H1 (cell line): Measurements from ENCODE around the gene SNRNP200. TPM values are rescaled to one million over a fixed set of nuclear protein-coding genes. Genes with fewer than 3 reads are reported as not detected.

Experiments used
- CTCF ChIA-PET: fragments of 300-600 bp; sonication (Branson Sonifier 250); formaldehyde crosslinking; loops from one replicate; lab custom pipeline; 2021; ENCODE audit not compliant: partially characterized antibody; lab: Charles Lee
- POLR2A ChIA-PET: fragments of 300-600 bp; sonication (Branson Sonifier 250); formaldehyde crosslinking; loops from one replicate; lab custom pipeline; 2021; ENCODE audit warnings: inconsistent platforms; ENCODE audit not compliant: partially characterized antibody; lab: Charles Lee
- DNase-seq, 2 experiments: peaks; one replicate each; pipeline versions ENCODE4 v3.0.0 to v3.0.0-alpha.2; 2010 to 2022; ENCODE audit warnings: low spot score in 2 of 2, low read depth in 1 of 2, mixed read lengths in 1 of 2
- FAIRE-seq: peaks from 2 replicates; lab custom pipeline; 2011; peaks lifted over from hg19 to GRCh38; lab: Jason Lieb, UNC
- H2AFZ ChIP-seq: 2 replicates; pipeline ENCODE4 v1.8.1; 2012; ENCODE audit warnings: low read length, inconsistent platforms
- H2AK5ac ChIP-seq: 2 replicates; pipeline ENCODE4 v1.6.1; 2013; ENCODE audit warnings: low read depth, low read length
- H2BK120ac ChIP-seq: replicated peaks from 2 replicates; pipeline ENCODE3; 2013; ENCODE audit warnings: low read depth, low read length, inconsistent platforms
- H2BK12ac ChIP-seq: 2 replicates; pipeline ENCODE4 v1.6.1; 2013; ENCODE audit warnings: low read depth, low read length
- H2BK15ac ChIP-seq: 2 replicates; pipeline ENCODE4 v1.6.1; 2013; ENCODE audit warnings: low read length
- H2BK20ac ChIP-seq: 2 replicates; pipeline ENCODE4 v1.6.1; 2013; ENCODE audit warnings: low read length
- H2BK5ac ChIP-seq: 2 replicates; pipeline ENCODE4 v1.6.1; 2013; ENCODE audit warnings: low read depth, low read length
- H3K14ac ChIP-seq: 2 replicates; pipeline ENCODE4 v1.6.1; 2013; ENCODE audit warnings: inconsistent platforms; ENCODE audit not compliant: insufficient read length
- H3K18ac ChIP-seq: 2 replicates; pipeline ENCODE4 v1.6.1; 2013; ENCODE audit warnings: low read length; ENCODE audit errors: extremely low read depth
- H3K23ac ChIP-seq: 2 replicates; pipeline ENCODE4 v1.6.1; 2013; ENCODE audit warnings: inconsistent platforms; ENCODE audit not compliant: insufficient read length
- H3K23me2 ChIP-seq: 2 replicates; pipeline ENCODE4 v1.6.1; 2013; ENCODE audit warnings: low read depth, low read length
- H3K27ac ChIP-seq: 2 replicates; pipeline ENCODE4 v1.6.1; 2011; ENCODE audit warnings: low read depth, low read length, inconsistent platforms
- H3K27me3 ChIP-seq, 4 experiments: replicated peaks in 1 of 4; 1 replicate in 1 of 4; 2 replicates in 3 of 4; pipeline versions ENCODE4 v1.6.1 to v1.8.1; 2011 to 2013; ENCODE audit warnings: low read length in 3 of 4, mild to moderate bottlenecking in 3 of 4, inconsistent platforms in 2 of 4, mixed read lengths in 2 of 4, moderate library complexity in 1 of 4; ENCODE audit not compliant: control insufficient read depth in 3 of 4, insufficient read depth in 3 of 4; ENCODE audit errors: extremely low read depth in 1 of 4
- H3K36me3 ChIP-seq, 4 experiments: 2 replicates each; pipeline versions ENCODE4 v1.6.1 to v1.8.1; 2011 to 2013; ENCODE audit warnings: mild to moderate bottlenecking in 4 of 4, low read length in 3 of 4, moderate library complexity in 2 of 4, control low read depth in 1 of 4, inconsistent platforms in 1 of 4; ENCODE audit not compliant: insufficient read depth in 4 of 4, control insufficient read depth in 2 of 4
- H3K4ac ChIP-seq: replicated peaks from 2 replicates; pipeline ENCODE3; 2013; ENCODE audit warnings: low read length, low read depth, mixed read lengths, inconsistent platforms; ENCODE audit not compliant: insufficient read length
- H3K4me1 ChIP-seq, 4 experiments: replicated peaks in 1 of 4; 1 replicate in 1 of 4; 2 replicates in 3 of 4; pipeline versions ENCODE4 v1.6.1 to v1.8.1; 2011 to 2013; ENCODE audit warnings: low read length in 3 of 4, inconsistent platforms in 2 of 4, mixed read lengths in 1 of 4; ENCODE audit not compliant: insufficient read depth in 4 of 4, control insufficient read depth in 3 of 4
- H3K4me2 ChIP-seq, 2 experiments: 2 replicates each; pipeline versions ENCODE4 v1.6.1 to v1.8.1; 2011 to 2013; ENCODE audit warnings: low read depth in 2 of 2, low read length in 2 of 2, control low read depth in 1 of 2, inconsistent platforms in 1 of 2, mild to moderate bottlenecking in 1 of 2; ENCODE audit not compliant: insufficient read depth in 1 of 2
- H3K4me3 ChIP-seq, 4 experiments: fragments of 200-600, 300-600 bp in 1 of 4; sonication (generic), shearing (Covaris generic), sonication (Bioruptor Twin) in 1 of 4; 2 replicates each; pipeline versions ENCODE4 v1.5.1 to v1.8.1; 2011 to 2016; ENCODE audit warnings: low read length in 4 of 4, low read depth in 3 of 4, control low read depth in 2 of 4, inconsistent platforms in 2 of 4, mild to moderate bottlenecking in 2 of 4, mixed read lengths in 1 of 4, moderate library complexity in 1 of 4; ENCODE audit not compliant: insufficient read depth in 2 of 4; ENCODE audit errors: extremely low read depth in 1 of 4
- H3K56ac ChIP-seq: replicated peaks from 2 replicates; pipeline ENCODE3; 2013; ENCODE audit warnings: low read depth, mild to moderate bottlenecking, mixed read lengths, low read length, inconsistent platforms; ENCODE audit not compliant: insufficient read length
- H3K79me1 ChIP-seq: 2 replicates; pipeline ENCODE4 v1.6.1; 2013; ENCODE audit warnings: low read depth, low read length, control low read depth
- H3K79me2 ChIP-seq, 2 experiments: 2 replicates each; pipeline versions ENCODE4 v1.6.1 to v1.8.1; 2012 to 2013; ENCODE audit warnings: low read length in 2 of 2, mild to moderate bottlenecking in 2 of 2, inconsistent platforms in 1 of 2; ENCODE audit not compliant: insufficient read depth in 2 of 2, control insufficient read depth in 1 of 2
- H3K9ac ChIP-seq, 4 experiments: replicated peaks in 1 of 4; 1 replicate in 1 of 4; 2 replicates in 3 of 4; pipeline versions ENCODE4 v1.6.1 to v1.8.1; 2011 to 2013; ENCODE audit warnings: low read depth in 3 of 4, low read length in 3 of 4, control low read depth in 2 of 4, mild to moderate bottlenecking in 2 of 4, moderate library complexity in 2 of 4, inconsistent platforms in 1 of 4; ENCODE audit errors: extremely low read depth in 1 of 4
- H3K9me3 ChIP-seq, 2 experiments: 2 replicates each; pipeline versions ENCODE4 v1.6.1 to v1.8.1; 2012 to 2013; ENCODE audit warnings: mild to moderate bottlenecking in 2 of 2, moderate library complexity in 2 of 2, control low read depth in 1 of 2, inconsistent platforms in 1 of 2, low read depth in 1 of 2, low read length in 1 of 2, mixed read lengths in 1 of 2; ENCODE audit not compliant: insufficient read depth in 2 of 2
- H4K20me1 ChIP-seq, 2 experiments: replicated peaks in 1 of 2; 2 replicates each; pipeline versions ENCODE3 to v1.8.1; 2011 to 2013; ENCODE audit warnings: inconsistent platforms in 2 of 2, low read length in 2 of 2, mild to moderate bottlenecking in 1 of 2; ENCODE audit not compliant: insufficient read depth in 2 of 2, control insufficient read depth in 1 of 2
- H4K5ac ChIP-seq: 2 replicates; pipeline ENCODE4 v1.6.1; 2013; ENCODE audit warnings: low read length, low read depth, mixed read lengths, inconsistent platforms; ENCODE audit not compliant: insufficient read length
- H4K8ac ChIP-seq: 2 replicates; pipeline ENCODE4 v1.8.0; 2013; ENCODE audit warnings: mild to moderate bottlenecking, moderate library complexity, low read length, inconsistent platforms; ENCODE audit not compliant: insufficient read depth; ENCODE audit errors: extremely low read depth
- H4K91ac ChIP-seq: replicated peaks from 2 replicates; pipeline ENCODE3; 2013; ENCODE audit warnings: low read length, mixed read lengths, inconsistent platforms; ENCODE audit not compliant: insufficient read length
- BACH1 ChIP-seq: IDR thresholded peaks from 2 replicates; pipeline ENCODE4 v1.6.1; 2012; ENCODE audit warnings: low read length, improper control_type of control experiment
- BCL11A ChIP-seq, 2 experiments: IDR thresholded peaks; one replicate each; pipeline ENCODE4 v1.6.1; 2011; ENCODE audit warnings: low read depth in 2 of 2, low read length in 2 of 2, mild to moderate bottlenecking in 2 of 2
- EGR1 ChIP-seq: IDR thresholded peaks from 2 replicates; pipeline ENCODE4 v1.6.1; 2011; ENCODE audit warnings: low read depth, low read length, borderline replicate concordance
- EZH2 ChIP-seq: fragments of 200-600 bp; sonication (generic); IDR thresholded peaks from 2 replicates; pipeline ENCODE4 v1.7.1; 2012; ENCODE audit warnings: low read depth, mild to moderate bottlenecking, moderate library complexity, low read length, inconsistent platforms; ENCODE audit not compliant: severe bottlenecking
- FOSL1 ChIP-seq: IDR thresholded peaks from 2 replicates; pipeline ENCODE4 v1.6.1; 2011; ENCODE audit warnings: mild to moderate bottlenecking, low read depth, low read length, moderate library complexity; ENCODE audit not compliant: insufficient read depth
- GTF2F1 ChIP-seq: IDR thresholded peaks from 2 replicates; pipeline ENCODE4 v1.6.1; 2012; ENCODE audit warnings: low read depth, low read length, improper control_type of control experiment, borderline replicate concordance
- JUND ChIP-seq: IDR thresholded peaks from 2 replicates; pipeline ENCODE4 v1.6.1; 2011; ENCODE audit warnings: mild to moderate bottlenecking, improper control_type of control experiment, low read length
- POU5F1 ChIP-seq: IDR thresholded peaks from 2 replicates; pipeline ENCODE4 v1.6.1; 2011; ENCODE audit warnings: low read depth, mild to moderate bottlenecking, low read length, moderate library complexity
- SIN3A ChIP-seq, 2 experiments: IDR thresholded peaks in 1 of 2; conservative IDR thresholded peaks in 1 of 2; 2 replicates each; pipeline ENCODE4 v1.6.1; 2011 to 2012; ENCODE audit warnings: low read length in 2 of 2, improper control_type of control experiment in 1 of 2, low read depth in 1 of 2, mild to moderate bottlenecking in 1 of 2
- SP1 ChIP-seq: IDR thresholded peaks from 2 replicates; pipeline ENCODE4 v1.6.1; 2011; ENCODE audit warnings: low read depth, low read length
- SP2 ChIP-seq: IDR thresholded peaks from 2 replicates; pipeline ENCODE4 v1.6.1; 2012; ENCODE audit warnings: mild to moderate bottlenecking, low read length, inconsistent platforms
- TBP ChIP-seq: IDR thresholded peaks from 2 replicates; pipeline ENCODE4 v1.6.1; 2011; ENCODE audit warnings: low read depth, low read length, improper control_type of control experiment
- YY1 ChIP-seq: IDR thresholded peaks from 2 replicates; pipeline ENCODE4 v1.6.1; 2011; ENCODE audit warnings: low read depth, mild to moderate bottlenecking, low read length
- ZNF274 ChIP-seq: IDR thresholded peaks from 2 replicates; pipeline ENCODE4 v1.7.0; 2012; ENCODE audit warnings: low read length, borderline replicate concordance; ENCODE audit errors: extremely low read depth
- WGBS, 2 experiments: shearing (Covaris generic) in 1 of 2; methylation state at CpG; one replicate each; pipeline versions ENCODE4 v1.1.6 to v1.1.7; 2013 to 2015; ENCODE audit warnings: low lambda C conversion rate in 2 of 2, mixed read lengths in 2 of 2, inconsistent platforms in 1 of 2, low coverage in 1 of 2, missing lambda C conversion rate in 1 of 2; ENCODE audit not compliant: insufficient replicate concordance in 2 of 2, insufficient coverage in 1 of 2, insufficient read length in 1 of 2; ENCODE audit errors: extremely low coverage in 1 of 2, missing lambda C conversion rate in 1 of 2; 5-methylcytosine and 5-hydroxymethylcytosine counted together
- polyA plus RNA-seq, 7 experiments: library from polyadenylated mRNA; depleted of rRNA in 3 of 7; stranded (reverse) in 5 of 7; unstranded in 2 of 7; fragments of >200 nt in 5 of 7; fragments of 200-250 nt in 2 of 7; gene quantifications; 1 replicate in 5 of 7; 2 replicates in 1 of 7; 4 replicates in 1 of 7; pipeline versions ENCODE4 v1.2.1 to v1.2.3, GENCODE V29; 2011 to 2013; ENCODE audit warnings: missing spikeins in 2 of 7, mixed read lengths in 2 of 7
- total RNA-seq: library from RNA; stranded (reverse); fragmentation: NEBNext Ultra II Directional; extraction: Animal tissue kit (Norgen Biotek cat#: 25700); gene quantifications from 2 replicates; pipeline ENCODE4 v1.2.1, GENCODE V29; 2021
- TF ChIP-seq, protein P1 (sequence below): IDR thresholded peaks from 2 replicates; pipeline ENCODE4 v1.6.1; 2012; ENCODE audit warnings: inconsistent platforms

The SNRNP200 gene
- total and polyA plus RNA-seq, 2 of the 8 experiments (the other 6 are each of a cell fraction or from before 2014, with no cell fraction given), result 190 to 289 TPM

DNA sequence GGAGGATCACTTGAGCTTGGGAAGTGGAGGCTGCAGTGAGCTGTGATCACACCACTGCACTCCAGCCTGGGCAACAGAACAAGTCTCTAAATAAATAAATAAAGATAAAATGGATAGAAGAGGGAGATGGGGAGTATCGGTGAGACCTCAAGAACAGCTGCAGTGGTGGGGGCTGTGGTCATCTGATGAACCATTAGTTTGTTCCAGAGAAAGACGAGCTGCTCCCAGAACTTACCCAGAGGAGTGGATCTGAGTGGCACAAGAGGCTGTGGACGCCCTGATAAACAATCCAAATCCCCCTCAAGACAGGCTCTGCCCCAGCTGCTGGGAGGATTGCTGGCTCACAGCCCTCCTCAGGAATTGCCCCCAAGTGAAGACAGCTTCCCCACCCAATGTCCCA, 66.3 kb downstream of the SNRNP200 start:
- Histone ChIP-seq H2AK5ac (no peak overlapping the region), H2BK20ac (no peak overlapping the region), H4K8ac (no peak overlapping the region), H3K9ac (no peak overlapping the region), H2AFZ (no peak overlapping the region), H3K27me3 (no peaks in the 10 kb centered on the region), H3K14ac (no peak overlapping the region), H3K23me2 (no peaks in the 10 kb centered on the region), H3K4ac (no peak overlapping the region), H3K79me1 (no peaks in the 10 kb centered on the region), H2BK12ac (no peak overlapping the region), H4K20me1 (no peaks in the 10 kb centered on the region), H3K4me1 (peaks cover 0 to 3% (median 0%) of the 10 kb centered on the region in 4 experiments; a peak in 1 of 7 replicates), H3K4me3 (no peak overlapping the region), H4K91ac (no peak overlapping the region), H3K18ac (no peak overlapping the region), H3K23ac (no peak overlapping the region), H2BK5ac (no peak overlapping the region), H3K27ac (no peak overlapping the region), H3K79me2 (no peaks in the 10 kb centered on the region), H3K36me3 (no peaks in the 10 kb centered on the region), H2BK15ac (no peak overlapping the region), H3K4me2 (no peak overlapping the region), H2BK120ac (no peak overlapping the region), H3K9me3 (no peaks in the 10 kb centered on the region), H3K56ac (no peak overlapping the region), H4K5ac (no peak overlapping the region)
- ChIA-PET POLR2A (interaction anchor here (0.6 to 1.8 kb wide), 6 partner anchors 10 to 41 kb away, joined by 3 to 5 read pairs (median 3); partner anchors contain the start of gene STARD7), CTCF (interaction anchor here (0.7 to 4.7 kb wide), 9 partner anchors 10 to 101 kb away, joined by 3 to 43 read pairs (median 5); partner anchors contain the start of gene ASTL)
- FAIRE-seq (no peak), DNase-seq (no peak)
- WGBS, 2 experiments, result 81% methylated on average over 3 of the region's 3 CpGs; no CpG with 5 or more reads in 1 of the 2 experiments
- TF ChIP-seq BCL11A (IDR thresholded peaks at IDR 0.05; ENCODE audit: low read depth in 2 of 2, low read length in 2 of 2) (no peak), GTF2F1 (no peak), SP2 (no peak), SP1 (no peak), EZH2 (no peak), JUND (no peak), FOSL1 (no peak), BACH1 (no peak), EGR1 (no peak), TBP (no peak), ZNF274 (no peak), YY1 (no peak), POU5F1 (no peak), SIN3A (conservative IDR thresholded peaks at IDR 0.05 in 1 of 2, IDR thresholded peaks at IDR 0.05 in 1 of 2; ENCODE audit: low read depth in 1 of 2, low read length in 2 of 2) (no peak)
- TF ChIP-seq, protein P1, sequence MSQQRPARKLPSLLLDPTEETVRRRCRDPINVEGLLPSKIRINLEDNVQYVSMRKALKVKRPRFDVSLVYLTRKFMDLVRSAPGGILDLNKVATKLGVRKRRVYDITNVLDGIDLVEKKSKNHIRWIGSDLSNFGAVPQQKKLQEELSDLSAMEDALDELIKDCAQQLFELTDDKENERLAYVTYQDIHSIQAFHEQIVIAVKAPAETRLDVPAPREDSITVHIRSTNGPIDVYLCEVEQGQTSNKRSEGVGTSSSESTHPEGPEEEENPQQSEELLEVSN, result no peak
